ENCODE measurements around the gene BEX4. TPM values are rescaled to one million over a fixed set of nuclear protein-coding genes. Genes with fewer than 3 reads are reported as not detected.

BEX4 gene
- total and polyA plus RNA-seq, 2 experiments from 2014 or later, result 39.3 to 135 TPM

DNA sequence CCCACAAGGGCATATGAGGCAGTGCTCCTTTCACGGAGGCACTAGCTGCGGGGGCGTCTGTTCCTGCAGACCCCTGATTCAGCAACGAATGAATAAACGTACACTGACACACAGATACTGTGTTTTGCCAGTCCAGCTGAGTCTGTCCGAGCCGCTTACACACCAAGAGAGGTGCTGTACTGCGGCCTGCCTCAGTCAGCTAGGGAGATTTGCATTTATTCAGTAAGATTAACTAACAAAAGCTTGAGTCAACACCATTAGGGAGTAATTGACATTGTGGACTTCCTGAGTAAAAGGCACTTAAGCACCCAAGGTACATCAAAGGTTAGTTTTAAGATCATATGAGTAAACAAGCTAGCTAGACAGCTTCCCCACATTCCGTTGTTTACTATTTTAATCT is 31.0 kb upstream of the BEX4 start:
- no peak overlapping the region for H3K27ac ChIP-seq (ENCODE audit: low read depth)
- 0 out of 2 replicates have a peak overlapping the region, but pooled peaks have one; percentile 44 for H3K4me2 ChIP-seq
- H3K27me3 ChIP-seq (ENCODE audit: insufficient read depth), result peaks cover 92% of the 10 kb centered on the region
- no peak overlapping the region for H2AFZ ChIP-seq
- H3K9me2 ChIP-seq (ENCODE audit: insufficient read depth), result no peaks in the 10 kb centered on the region
- H3K4me1 ChIP-seq (ENCODE audit: insufficient read depth), result peaks cover 4% of the 10 kb centered on the region; the same call in 1 of the 2 replicates
- H3K4me3 ChIP-seq, result no peak overlapping the region
- H3K4me1 Mint-ChIP-seq, result no peaks in the 10 kb centered on the region; the same call in 2 of the 3 replicates
- peaks cover 30% of the 10 kb centered on the region for H3K27me3 Mint-ChIP-seq (ENCODE audit: insufficient read depth, low read depth, poor library complexity)
- peak; percentile 66 for ATAC-seq
- H3F3A ChIP-seq (replicated peaks; ENCODE audit: low read depth), result no peaks in the 10 kb centered on the region
- H4K20me1 ChIP-seq (replicated peaks; ENCODE audit: insufficient read depth), result no peaks in the 10 kb centered on the region
- no peak overlapping the region for H3K4me3 Mint-ChIP-seq
- no peaks in the 10 kb centered on the region for H3K36me3 ChIP-seq (ENCODE audit: insufficient read depth)
- peak; percentile 53 for DNase-seq (ENCODE audit: low spot score)
- no peaks in the 10 kb centered on the region for H3K36me3 Mint-ChIP-seq (ENCODE audit: low read depth)
- H3K27ac Mint-ChIP-seq, result no peak overlapping the region
- TF ChIP-seq, protein P1, sequence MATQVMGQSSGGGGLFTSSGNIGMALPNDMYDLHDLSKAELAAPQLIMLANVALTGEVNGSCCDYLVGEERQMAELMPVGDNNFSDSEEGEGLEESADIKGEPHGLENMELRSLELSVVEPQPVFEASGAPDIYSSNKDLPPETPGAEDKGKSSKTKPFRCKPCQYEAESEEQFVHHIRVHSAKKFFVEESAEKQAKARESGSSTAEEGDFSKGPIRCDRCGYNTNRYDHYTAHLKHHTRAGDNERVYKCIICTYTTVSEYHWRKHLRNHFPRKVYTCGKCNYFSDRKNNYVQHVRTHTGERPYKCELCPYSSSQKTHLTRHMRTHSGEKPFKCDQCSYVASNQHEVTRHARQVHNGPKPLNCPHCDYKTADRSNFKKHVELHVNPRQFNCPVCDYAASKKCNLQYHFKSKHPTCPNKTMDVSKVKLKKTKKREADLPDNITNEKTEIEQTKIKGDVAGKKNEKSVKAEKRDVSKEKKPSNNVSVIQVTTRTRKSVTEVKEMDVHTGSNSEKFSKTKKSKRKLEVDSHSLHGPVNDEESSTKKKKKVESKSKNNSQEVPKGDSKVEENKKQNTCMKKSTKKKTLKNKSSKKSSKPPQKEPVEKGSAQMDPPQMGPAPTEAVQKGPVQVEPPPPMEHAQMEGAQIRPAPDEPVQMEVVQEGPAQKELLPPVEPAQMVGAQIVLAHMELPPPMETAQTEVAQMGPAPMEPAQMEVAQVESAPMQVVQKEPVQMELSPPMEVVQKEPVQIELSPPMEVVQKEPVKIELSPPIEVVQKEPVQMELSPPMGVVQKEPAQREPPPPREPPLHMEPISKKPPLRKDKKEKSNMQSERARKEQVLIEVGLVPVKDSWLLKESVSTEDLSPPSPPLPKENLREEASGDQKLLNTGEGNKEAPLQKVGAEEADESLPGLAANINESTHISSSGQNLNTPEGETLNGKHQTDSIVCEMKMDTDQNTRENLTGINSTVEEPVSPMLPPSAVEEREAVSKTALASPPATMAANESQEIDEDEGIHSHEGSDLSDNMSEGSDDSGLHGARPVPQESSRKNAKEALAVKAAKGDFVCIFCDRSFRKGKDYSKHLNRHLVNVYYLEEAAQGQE (IDR thresholded peaks at IDR 0.05; ENCODE audit: unreplicated experiment), result no peak
- peak; percentile 88 for TF ChIP-seq NANOG (IDR thresholded peaks at IDR 0.05; ENCODE audit: borderline replicate concordance)
- H3K9me3 Mint-ChIP-seq, result peaks cover 3% of the 10 kb centered on the region; the same call in 1 of the 3 replicates
- H3K79me2 ChIP-seq (replicated peaks; ENCODE audit: insufficient read depth), result no peaks in the 10 kb centered on the region

DNA sequence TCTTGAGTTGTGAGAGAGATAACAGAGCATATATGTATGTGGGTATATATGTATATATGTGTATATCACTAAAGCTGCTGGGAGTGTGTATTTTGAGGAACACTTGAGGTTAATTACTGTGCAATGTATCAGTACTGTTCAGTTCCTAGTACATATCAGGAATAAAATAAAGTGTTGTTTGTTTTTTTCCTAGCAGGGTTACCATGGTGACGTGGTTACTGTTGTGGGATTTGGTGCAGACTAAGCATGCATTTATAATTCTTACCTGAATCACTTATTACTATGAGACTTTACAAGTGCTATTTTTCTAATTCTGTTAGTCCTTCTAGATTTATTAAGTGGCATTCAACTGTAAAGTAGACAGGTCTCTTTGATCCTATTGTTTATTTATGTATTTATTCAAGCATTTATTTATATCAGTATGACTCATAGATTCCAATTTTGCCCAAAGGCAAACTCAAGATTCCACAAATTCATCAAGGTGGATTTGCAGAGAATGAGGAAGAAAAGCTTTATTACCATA is 26.9 kb upstream of the BEX4 start:
- Mint-ChIP-seq H3K4me1 (no peaks in the 10 kb centered on the region; the same call in 2 of the 3 replicates), H3K4me3 (no peak overlapping the region), H3K36me3 (ENCODE audit: low read depth) (no peaks in the 10 kb centered on the region), H3K27me3 (ENCODE audit: insufficient read depth, low read depth, poor library complexity) (peaks cover 21% of the 10 kb centered on the region), H3K9me3 (peaks cover 3% of the 10 kb centered on the region; the same call in 1 of the 3 replicates), H3K27ac (no peak overlapping the region)
- Histone ChIP-seq H2AFZ (no peak overlapping the region), H4K20me1 (replicated peaks; ENCODE audit: insufficient read depth) (no peaks in the 10 kb centered on the region), H3K79me2 (replicated peaks; ENCODE audit: insufficient read depth) (no peaks in the 10 kb centered on the region), H3K4me2 (no peak overlapping the region), H3K27me3 (ENCODE audit: insufficient read depth) (peaks cover 57% of the 10 kb centered on the region), H3K27ac (ENCODE audit: low read depth) (no peak overlapping the region), H3K9me2 (ENCODE audit: insufficient read depth) (no peaks in the 10 kb centered on the region), H3K36me3 (ENCODE audit: insufficient read depth) (no peaks in the 10 kb centered on the region), H3K4me3 (no peak overlapping the region), H3F3A (replicated peaks; ENCODE audit: low read depth) (no peaks in the 10 kb centered on the region), H3K4me1 (ENCODE audit: insufficient read depth) (peaks cover 4% of the 10 kb centered on the region; the same call in 1 of the 2 replicates)
- TF ChIP-seq EZH2phosphoT487 (IDR thresholded peaks at IDR 0.05; ENCODE audit: unreplicated experiment) (no peak), ZNF114 (CRISPR knock-in tag; IDR thresholded peaks at IDR 0.05) (no peak)
- DNase-seq (ENCODE audit: low spot score) (no peak), ATAC-seq (no peak)

DNA sequence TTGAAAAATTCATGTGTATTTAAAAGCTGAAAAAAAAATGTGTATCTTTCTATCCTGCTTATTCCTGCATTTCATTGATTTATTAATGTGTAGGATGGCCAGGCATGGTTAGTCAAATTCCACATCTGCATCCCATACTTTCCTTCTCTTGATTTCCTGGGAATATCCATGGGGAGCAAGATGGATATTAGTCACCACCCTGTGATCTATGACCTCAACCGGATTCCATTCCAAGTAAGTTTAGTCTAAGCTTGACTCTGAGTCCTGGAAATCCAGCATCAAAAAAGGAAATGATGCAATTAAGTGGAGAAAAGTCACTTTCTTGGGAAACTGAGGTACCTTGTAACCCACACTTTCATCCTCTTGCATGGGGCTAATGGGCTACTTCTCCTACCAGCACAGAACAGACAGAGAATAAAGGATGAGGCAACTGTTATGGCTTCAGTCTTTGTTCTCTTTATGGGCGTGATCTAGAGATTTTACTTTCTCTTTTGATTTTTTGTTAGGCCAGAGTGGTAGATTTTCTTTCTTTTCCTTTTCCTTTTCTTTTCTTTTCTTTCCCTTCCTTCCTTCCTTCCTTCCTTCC is 17.1 kb upstream of the BEX4 start:
- no peaks in the 10 kb centered on the region for H3K4me1 Mint-ChIP-seq
- no peaks in the 10 kb centered on the region for H3F3A ChIP-seq (replicated peaks; ENCODE audit: low read depth)
- no peaks in the 10 kb centered on the region for H3K27me3 ChIP-seq (ENCODE audit: insufficient read depth)
- H4K20me1 ChIP-seq (replicated peaks; ENCODE audit: insufficient read depth), result no peaks in the 10 kb centered on the region
- no peak overlapping the region for H3K27ac ChIP-seq (ENCODE audit: low read depth)
- no peak overlapping the region for H3K4me2 ChIP-seq
- no peak overlapping the region for H2AFZ ChIP-seq
- ATAC-seq, result no peak
- H3K4me3 Mint-ChIP-seq, result no peak overlapping the region
- no peaks in the 10 kb centered on the region for H3K4me1 ChIP-seq (ENCODE audit: insufficient read depth)
- no peaks in the 10 kb centered on the region for H3K9me3 Mint-ChIP-seq
- H3K27ac Mint-ChIP-seq, result no peak overlapping the region
- no peaks in the 10 kb centered on the region for H3K36me3 ChIP-seq (ENCODE audit: insufficient read depth)
- H3K27me3 Mint-ChIP-seq (ENCODE audit: insufficient read depth, low read depth, poor library complexity), result no peaks in the 10 kb centered on the region
- no peak overlapping the region for H3K4me3 ChIP-seq
- H3K36me3 Mint-ChIP-seq (ENCODE audit: low read depth), result no peaks in the 10 kb centered on the region
- no peak for DNase-seq (ENCODE audit: low spot score)
- no peaks in the 10 kb centered on the region for H3K79me2 ChIP-seq (replicated peaks; ENCODE audit: insufficient read depth)
- H3K9me2 ChIP-seq (ENCODE audit: insufficient read depth), result no peaks in the 10 kb centered on the region
- no peak for TF ChIP-seq STAT1 (IDR thresholded peaks at IDR 0.05; ENCODE audit: unreplicated experiment)
- no peak for TF ChIP-seq ZNF331 (CRISPR knock-in tag; IDR thresholded peaks at IDR 0.05; ENCODE audit: low read depth)

Data from GM23338 (cell line).